Gastroesophageal sphincter (tissue), 3 donors: ENCODE measurements around the gene DZIP1L.

ENCODE experiments used
- CTCF ChIP-seq, 4 experiments: fragments of 200-600 bp in 2 of 4; fragments of 450-650 bp in 2 of 4; sonication (generic) in 1 of 4; IDR thresholded peaks; one replicate each; pipeline ENCODE4 v1.5.1; 2017 to 2019; ENCODE audit warnings: antibody characterized with exemption in 4 of 4, mild to moderate bottlenecking in 2 of 4, moderate library complexity in 2 of 4
- EP300 ChIP-seq: sonication (generic); formaldehyde crosslinking; IDR thresholded peaks from one replicate; pipeline ENCODE4 v1.6.1; 2017; ENCODE audit warnings: antibody characterized with exemption, mild to moderate bottlenecking
- POLR2A ChIP-seq, 2 donors: fragments of 450-650 bp; IDR thresholded peaks; one replicate each; pipeline ENCODE4 v1.6.1; 2017; ENCODE audit warnings: antibody characterized with exemption in 2 of 2, mild to moderate bottlenecking in 2 of 2, moderate library complexity in 1 of 2
- POLR2AphosphoS5 ChIP-seq: sonication (generic); formaldehyde crosslinking; IDR thresholded peaks from one replicate; pipeline ENCODE4 v1.6.1; 2017; ENCODE audit warnings: antibody characterized with exemption

GRCh38 chr3:138118612-138119422 is 3.4 kb upstream of the DZIP1L start:
- TF ChIP-seq CTCF (IDR thresholded peaks at IDR 0.05) (peak; percentile 61 to 86 (median 65)), POLR2A (IDR thresholded peaks at IDR 0.05) (no peak), POLR2AphosphoS5 (no peak), EP300 (no peak)
